ENCODE results near the gene APBA2.
"Not testable (repeated sequence)": the region's sequence is repeated elsewhere in the genome, so short reads cannot be mapped to it uniquely, and the experiment has no call there.

APBA2 gene

DNA sequence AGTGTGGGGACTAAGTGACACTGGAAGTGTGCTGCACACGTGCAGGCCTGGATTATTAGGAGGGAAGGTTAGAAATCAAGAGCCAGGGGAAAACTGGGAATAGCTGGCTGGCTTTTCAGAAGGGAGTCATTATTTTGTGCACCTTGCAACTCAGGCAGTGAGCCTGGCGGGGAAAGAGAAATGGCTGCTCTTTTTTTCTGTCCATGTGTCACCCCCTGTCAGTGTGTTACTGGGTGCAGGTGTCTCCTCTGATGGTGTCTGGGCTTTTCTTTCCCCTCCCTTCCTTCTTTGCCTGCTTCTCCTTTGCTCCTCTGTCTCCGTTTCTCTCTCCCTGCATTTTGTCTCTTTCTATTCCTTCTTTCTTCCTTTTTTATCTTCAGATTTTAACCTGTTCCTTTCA is 130.7 kb downstream of the APBA2 start:
- DNase-seq (ENCODE audit: extremely low spot score): no peak
- CTCF ChIA-PET: no interaction called here

DNA sequence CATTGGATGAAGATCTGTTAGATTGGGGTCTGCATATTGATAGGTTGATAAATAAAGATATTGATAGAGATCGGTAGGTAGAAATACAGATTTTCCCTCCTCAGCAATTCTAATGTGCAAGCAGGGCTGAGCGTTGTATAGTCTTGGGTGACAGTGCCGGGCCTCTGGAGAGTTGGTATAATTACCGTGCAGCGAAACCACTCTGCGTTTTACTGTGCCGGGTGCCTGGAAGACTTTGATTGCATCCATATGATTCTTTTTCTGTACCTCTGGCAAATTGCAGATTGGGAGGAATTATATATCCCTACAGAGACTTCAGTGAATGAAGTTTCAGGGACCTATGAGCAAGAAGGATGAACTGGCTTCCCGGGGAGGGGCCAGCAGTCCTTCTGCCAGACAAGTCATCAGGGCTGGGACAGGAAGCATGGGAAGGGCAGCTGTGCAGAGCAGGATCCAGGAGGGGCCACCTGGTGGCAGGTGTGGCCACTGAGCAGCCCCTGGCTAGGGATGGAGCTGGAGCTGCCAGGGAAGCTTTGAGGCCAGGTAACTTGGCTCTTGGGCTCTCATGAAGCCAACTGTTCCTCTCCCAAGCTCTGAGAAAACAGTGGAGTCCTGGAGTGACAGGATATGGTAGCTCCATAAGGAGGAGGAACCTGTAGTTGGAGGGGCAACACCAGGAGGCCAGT is 132.5 kb downstream of the APBA2 start:
- POLR2A ChIA-PET: no interaction called here
- DNase-seq (ENCODE audit: extremely low spot score): no peak
- TF ChIP-seq, protein P1, sequence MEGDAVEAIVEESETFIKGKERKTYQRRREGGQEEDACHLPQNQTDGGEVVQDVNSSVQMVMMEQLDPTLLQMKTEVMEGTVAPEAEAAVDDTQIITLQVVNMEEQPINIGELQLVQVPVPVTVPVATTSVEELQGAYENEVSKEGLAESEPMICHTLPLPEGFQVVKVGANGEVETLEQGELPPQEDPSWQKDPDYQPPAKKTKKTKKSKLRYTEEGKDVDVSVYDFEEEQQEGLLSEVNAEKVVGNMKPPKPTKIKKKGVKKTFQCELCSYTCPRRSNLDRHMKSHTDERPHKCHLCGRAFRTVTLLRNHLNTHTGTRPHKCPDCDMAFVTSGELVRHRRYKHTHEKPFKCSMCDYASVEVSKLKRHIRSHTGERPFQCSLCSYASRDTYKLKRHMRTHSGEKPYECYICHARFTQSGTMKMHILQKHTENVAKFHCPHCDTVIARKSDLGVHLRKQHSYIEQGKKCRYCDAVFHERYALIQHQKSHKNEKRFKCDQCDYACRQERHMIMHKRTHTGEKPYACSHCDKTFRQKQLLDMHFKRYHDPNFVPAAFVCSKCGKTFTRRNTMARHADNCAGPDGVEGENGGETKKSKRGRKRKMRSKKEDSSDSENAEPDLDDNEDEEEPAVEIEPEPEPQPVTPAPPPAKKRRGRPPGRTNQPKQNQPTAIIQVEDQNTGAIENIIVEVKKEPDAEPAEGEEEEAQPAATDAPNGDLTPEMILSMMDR (IDR thresholded peaks at IDR 0.05; ENCODE audit: control extremely low read depth, extremely low read depth, low read depth, missing control alignments): no peak
- CTCF ChIA-PET: no interaction called here

More for the DNA sequence above, 130.7 kb downstream of the APBA2 start:
- TF ChIP-seq, protein P1 (IDR thresholded peaks at IDR 0.05; ENCODE audit: control extremely low read depth, extremely low read depth, low read depth, missing control alignments): no peak
- POLR2A ChIA-PET: no interaction called here

DNA sequence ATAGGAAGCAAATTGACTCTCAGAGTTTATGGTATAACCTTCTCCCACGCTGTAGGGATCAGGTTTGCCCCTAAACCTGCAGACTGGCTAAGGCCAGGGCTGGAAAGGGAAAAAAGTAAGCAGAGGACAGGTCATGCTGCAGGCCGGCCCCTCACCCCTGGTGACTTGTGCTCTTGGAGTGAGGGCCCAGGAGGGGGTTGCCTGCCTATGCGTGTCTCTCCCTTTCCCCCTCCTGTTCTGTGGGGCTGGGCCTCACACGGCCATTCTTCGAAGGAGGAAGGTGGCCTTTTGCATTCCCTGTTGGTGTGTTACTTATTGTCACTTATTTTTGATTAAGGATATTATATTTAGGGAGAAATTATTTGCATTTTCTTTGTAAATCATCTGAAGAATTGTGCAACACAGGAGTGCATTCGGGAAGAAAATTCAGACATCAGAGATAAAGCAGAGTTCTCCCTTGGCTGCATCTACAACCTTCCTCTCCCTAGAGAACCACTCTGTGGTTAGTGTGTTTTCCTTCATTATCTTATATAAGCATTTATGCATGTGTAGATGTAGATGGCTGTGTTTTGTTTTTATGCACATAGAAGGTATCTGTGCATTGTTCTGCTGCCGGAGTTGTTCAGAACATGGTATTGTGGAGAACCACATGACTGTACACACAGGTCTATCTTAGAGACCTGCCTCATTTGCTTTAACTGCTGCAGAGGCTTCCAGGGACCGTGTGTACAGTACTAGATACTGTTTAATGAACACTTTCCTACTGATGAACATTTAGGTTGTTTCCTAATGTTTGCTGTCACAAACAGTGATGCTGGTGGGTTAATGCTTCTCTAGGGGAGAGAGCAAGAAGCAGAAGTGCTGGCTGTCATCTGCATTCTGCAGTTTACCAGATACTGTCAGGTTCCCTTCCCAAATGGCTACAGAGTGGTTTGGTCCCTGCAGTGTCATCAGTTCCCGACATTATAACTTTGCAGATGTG is 133.5 kb downstream of the APBA2 start:
- ChIA-PET CTCF (no interaction called here), POLR2A (no interaction called here)
- TF ChIP-seq, protein P1 (IDR thresholded peaks at IDR 0.05; ENCODE audit: control extremely low read depth, extremely low read depth, low read depth, missing control alignments): no peak
- no peak for DNase-seq (ENCODE audit: extremely low spot score)

DNA sequence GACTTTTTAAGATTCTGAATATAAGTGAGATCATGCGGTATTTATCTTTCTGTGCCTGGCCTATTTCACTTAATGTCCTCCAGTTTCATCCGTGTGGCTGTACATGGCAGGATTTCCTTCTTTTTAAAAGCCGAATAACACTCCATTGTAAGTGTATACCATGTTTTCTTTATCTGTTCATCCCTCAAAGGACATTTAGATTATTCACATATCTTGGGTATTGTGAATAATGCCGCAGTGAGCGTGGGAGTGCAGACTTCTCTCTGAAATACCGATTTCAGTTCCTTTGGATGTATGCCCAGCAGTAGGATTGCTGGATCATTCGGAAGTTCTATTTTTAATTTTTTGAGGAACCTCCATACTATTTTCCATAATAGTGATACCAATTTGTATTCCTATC is 136.1 kb downstream of the APBA2 start:
- POLR2A ChIA-PET: no interaction called here
- CTCF ChIA-PET: no interaction called here
- TF ChIP-seq, protein P1 (IDR thresholded peaks at IDR 0.05; ENCODE audit: control extremely low read depth, extremely low read depth, low read depth, missing control alignments): no peak
- DNase-seq (ENCODE audit: extremely low spot score): no peak

DNA sequence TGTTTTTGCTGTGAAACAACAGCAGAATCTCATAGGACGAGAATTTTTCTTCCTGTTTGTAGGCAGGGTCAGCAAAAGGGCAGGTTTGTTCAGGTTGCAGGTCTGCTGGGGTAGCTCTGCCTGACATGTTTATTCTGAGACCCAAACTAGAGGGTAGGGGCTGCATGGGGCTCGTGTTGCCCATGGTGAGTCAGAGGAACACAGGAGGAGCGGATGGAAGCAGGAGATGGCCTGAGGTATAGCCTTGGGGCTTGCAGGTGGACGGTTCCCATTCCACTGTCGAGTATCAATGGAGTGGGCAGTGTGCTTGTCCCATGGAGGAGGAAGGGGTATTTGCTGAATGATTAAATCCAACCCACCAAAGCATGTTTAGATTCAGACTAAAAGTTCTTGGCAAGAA is 138.9 kb downstream of the APBA2 start:
- TF ChIP-seq, protein P1 (IDR thresholded peaks at IDR 0.05; ENCODE audit: control extremely low read depth, extremely low read depth, low read depth, missing control alignments): no peak
- ChIA-PET CTCF (no interaction called here), POLR2A (no interaction called here)
- no peak for DNase-seq (ENCODE audit: extremely low spot score)

DNA sequence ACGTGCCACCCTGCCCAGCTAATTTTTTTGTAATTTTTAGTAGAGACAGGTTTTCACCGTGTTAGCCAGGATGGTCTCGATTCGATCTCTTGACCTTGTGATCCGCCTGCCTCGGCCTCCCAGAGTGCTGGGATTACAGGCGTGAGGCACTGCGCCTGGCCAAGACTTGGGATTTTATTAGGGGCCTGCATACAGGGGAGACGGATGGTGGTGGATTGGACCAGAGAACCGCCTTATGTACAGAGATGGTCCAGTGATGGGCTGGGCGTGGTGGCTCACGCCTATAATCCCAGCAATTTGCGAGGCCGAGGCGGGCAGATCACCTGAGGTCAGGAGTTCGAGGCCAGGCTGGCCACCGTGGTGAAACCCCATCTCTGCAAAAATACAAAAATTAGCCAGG is 139.6 kb downstream of the APBA2 start:
- DNase-seq (ENCODE audit: extremely low spot score); POLR2A ChIA-PET; CTCF ChIA-PET: not testable (repeated sequence)

DNA sequence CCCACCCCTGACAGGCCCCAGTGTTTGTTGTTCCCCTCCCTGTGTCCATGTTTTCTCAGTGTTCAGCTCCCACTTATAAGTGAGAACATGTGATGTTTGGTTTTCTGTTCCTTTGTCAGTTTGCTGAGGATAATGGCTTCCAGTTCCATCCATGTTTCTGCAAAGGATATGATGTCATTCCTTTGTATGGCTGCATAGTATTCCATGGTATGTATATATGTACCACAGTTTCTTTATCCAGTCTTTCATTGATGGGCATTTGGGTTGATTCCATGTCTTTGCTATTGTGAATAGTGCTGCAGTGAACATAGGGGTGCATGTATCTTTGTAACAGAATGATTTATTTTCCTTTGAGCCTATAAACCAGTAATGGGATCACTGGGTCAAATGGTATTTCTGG is 142.4 kb downstream of the APBA2 start:
- POLR2A ChIA-PET: interaction anchor here (0.6 kb wide), 1 partner anchor 512 kb away, joined by 4 read pairs; no protein-coding TSS in a partner anchor
- CTCF ChIA-PET; DNase-seq (ENCODE audit: extremely low spot score): not testable (repeated sequence)
